NCI-H1930 (cell line): ENCODE measurements around the gene KLHL22.

ENCODE experiments used
- DNase-seq, 2 experiments: peaks; one replicate each; lab custom pipeline; 2025; lab: John Stamatoyannopoulos, UW

Gene KLHL22

DNA sequence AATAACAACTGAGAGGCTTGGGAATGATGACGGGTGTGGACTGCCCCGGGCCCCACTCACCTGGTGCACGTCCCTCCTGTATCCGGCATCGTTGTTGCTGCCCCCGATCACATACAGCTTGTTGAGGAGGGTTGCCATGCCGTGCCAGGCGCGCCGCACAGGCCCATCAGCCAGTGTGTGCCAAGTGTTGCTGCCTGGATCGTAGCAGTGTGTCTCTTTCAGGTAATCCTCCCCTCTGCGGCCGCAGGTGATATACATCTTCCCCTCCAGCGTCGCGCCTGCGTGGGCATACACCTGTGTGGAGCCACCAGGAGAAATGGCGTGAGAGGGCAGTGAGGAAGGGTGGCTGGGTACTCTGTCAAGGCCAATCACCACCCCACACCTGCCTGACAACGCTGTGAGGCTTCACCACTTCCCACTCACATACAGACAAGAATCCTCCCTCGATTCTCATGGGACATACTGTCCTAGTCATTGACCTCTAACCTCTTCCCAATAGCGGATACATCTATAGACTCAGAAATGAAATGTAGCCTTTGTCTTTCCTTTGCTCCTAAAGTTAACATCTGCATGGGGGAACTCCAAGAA, 49.1 kb downstream of the KLHL22 start:
- DNase-seq: no peak

GRCh38 chr22:20444325-20444724, 51.3 kb downstream of the KLHL22 start:
- DNase-seq: no peak

DNA sequence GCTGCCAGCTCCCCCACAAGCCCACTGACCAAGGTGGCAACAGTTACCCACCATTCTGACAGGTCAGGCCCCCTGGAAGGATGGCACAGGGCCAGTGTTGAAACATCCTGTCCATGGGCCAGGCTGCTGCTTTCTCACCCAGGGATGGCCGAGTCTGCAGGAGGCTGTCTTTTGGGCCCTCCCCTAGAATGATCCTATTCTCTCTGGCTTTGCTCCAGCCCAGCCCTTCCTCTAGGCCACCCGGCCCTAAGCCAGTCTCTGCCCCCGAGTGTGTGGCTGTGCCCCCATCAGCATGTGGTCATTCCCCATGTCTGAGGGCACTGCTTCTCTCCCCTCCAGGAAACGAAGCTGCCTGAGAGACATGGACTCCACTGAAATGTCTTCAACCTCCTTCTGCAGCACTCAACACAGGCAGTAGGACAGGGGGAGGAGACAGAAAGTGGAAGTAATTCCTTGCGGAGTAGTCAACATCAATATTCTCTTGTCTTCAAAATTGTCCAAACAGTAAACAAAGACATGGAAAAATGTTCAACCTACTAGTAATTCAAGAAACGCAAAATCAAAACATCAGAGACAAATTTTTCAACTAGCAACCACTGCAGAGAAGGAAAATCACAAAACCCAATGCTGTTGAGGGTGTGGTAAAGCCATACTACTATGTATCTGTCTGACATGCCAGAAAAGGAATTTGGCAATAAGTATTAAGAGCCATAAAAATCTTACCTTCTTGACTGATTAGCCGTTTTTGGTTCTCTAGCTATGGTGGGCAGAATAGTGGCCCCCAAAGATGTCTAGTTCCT, 52.9 kb downstream of the KLHL22 start:
- DNase-seq: no peak

- DNase-seq: no peak
Measured at GRCh38 chr22:20441631-20442484, 53.7 kb downstream of the KLHL22 start.

- DNase-seq: no peak
Measured at GRCh38 chr22:20440637-20441591, 54.7 kb downstream of the KLHL22 start.

- DNase-seq: no peak
Measured at GRCh38 chr22:20439928-20440575, 55.5 kb downstream of the KLHL22 start.

DNA sequence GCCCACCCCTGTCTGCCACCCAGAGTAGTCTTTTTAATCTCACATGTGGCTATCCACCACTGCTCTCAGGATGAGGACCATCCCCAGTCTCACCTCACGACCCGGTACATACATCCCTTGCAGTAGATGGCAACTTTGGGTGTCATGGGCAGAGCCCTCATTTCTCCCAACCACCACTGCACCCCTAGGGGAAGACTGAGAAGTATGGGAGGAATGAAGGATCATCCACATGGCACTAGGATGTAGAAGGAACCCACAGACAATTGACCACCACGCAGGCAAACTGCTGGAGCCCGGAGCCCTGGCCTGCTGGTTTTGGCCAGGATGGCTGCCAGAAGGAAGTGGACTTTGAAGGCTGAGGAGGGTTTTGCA, 56.1 kb downstream of the KLHL22 start:
- no peak for DNase-seq

GRCh38 chr22:20438678-20439492, 56.7 kb downstream of the KLHL22 start:
- no peak for DNase-seq

DNA sequence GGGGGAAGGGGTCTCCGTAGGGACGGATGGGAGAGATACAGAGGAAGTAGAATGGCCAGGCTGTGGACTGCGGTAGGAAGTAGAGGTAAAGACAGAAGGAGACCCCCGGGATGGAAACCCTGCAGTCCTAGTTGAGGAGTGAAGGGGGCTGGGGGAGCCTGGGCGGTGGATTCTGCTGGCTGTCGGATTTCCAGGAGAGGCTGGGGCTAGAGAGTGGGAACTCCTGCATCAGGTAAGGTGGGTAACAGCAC, 57.2 kb downstream of the KLHL22 start:
- DNase-seq: no peak

DNA sequence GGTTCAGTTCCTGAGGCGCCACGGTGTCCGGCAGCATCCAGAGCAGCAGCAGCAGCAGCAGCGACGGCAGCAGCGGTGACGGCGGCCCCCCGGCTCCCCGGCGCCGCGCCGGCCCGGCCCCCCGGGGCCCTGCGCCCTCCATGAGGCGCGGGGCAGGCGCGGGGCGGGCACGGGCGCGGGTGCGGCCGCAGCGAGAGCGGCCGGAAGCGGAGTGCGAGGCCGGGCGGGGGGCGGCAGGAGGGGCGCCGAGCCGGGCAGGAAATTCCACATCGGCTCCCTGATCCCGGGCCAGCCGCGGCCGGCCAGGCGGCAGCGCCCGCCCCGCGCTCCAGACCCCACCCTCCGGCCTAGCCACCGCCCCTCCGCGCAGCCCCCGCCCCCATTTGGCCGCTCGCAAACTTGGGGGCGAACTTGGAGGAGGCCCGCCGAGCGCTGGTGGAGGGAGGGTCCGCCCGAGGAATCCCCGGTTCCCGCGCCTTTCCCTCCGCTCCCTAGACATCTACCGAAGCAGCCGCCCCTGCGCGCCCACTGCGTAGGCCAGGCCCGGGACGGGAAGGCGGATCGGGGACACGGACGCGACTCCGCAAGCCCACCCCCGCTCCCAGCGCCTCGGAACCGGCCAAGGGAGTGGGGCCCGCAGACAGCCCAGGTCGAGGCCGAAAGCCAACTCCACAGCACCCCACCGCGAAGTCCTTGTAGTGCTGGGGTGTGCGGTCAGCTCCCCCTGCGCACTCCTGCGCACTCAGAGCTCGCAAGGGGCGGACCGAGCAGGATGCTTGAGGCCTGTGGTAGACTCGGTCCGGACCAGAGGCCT, 57.8 kb downstream of the KLHL22 start, which contains the start of gene SCARF2:
Gene SCARF2 (minus strand): TSS at position 213 of the 814 bp plus-strand sequence. CDS start 71 bp downstream, at position 142.
- DNase-seq: no peak

DNA sequence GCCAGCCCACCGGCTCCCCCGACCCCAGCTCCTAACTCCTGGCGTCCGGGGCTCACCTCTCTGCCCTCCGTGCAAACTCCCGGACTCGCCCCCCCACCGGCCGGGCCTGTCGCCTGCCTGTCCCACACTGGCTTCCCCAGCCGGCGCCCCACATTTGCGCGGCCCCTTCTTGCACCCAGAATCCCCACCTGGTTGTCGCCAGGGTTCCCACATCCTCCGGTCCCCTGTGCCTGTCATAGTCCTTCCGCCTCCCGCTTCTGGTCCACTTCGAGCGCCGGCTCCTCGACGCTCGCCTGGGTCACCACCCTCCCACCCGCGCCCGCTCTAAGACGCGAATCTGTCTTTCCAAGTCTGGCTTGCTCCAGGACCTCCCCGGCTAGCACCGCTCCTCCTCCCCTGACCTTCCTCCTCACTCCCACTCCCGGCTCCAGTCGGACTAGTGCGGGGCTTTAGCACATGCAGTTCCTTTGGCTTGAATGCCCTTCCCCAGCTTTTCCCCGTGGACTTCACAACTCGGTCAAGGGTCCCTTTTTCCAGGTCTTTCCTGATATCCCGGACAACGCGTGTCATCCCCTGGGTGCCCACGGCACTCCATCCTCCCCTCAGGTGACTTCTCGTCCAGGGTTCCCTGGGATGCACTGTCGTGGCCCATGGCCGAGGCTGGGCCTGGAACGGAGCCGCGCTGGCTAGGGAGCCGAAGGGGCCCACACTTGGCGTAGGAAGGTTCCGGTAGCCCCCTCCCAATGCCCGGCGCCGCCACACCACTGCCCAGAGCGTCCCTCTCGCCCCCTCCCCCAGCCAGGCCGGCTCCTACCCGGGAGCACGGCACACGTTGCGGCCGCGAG, 58.6 kb downstream of the KLHL22 start:
- DNase-seq: no peak

- no peak for DNase-seq
Measured at GRCh38 chr22:20436307-20436767, 59.3 kb downstream of the KLHL22 start.

DNA sequence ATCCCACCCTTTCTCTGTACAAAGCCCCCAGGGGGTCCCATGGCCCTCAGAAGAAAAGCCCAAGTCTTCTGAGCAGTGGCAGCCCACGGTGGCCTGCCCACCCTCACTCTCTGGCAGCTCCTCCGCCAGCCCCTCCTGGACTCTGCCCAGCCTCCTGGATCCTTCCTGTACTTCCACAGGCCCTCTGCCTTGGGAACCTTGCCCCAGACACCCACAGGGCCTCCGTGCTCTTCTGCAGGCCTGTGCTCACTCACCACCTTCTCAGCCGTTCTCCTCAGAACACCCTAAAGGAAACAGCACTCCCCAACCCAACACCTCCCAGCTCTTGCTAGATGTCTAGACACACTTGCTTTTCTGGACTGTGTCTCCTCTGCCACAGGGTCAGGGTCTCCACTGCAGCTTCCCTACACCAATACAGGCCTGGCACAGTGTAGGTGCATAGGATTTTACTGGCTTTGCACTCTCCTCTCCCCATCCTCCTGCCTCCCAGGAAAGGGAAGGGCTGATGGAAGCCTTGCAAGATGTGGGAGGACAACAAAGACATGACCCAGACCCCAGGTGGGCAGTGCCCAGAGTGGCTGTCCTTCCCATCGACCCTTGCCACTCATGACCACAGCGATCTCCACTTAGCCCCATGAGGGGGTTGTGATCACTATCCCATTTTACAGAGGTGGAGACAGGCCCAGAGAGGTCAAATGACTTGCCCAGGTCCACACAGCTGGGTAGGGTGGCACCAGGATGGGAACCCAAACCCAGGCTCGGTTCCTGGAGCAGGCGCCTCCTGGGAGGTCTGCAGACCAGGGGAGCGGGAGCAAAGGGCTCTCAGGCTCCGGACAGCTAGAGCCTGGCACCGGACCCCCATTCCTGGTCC, 59.9 kb downstream of the KLHL22 start:
- no peak for DNase-seq

DNA sequence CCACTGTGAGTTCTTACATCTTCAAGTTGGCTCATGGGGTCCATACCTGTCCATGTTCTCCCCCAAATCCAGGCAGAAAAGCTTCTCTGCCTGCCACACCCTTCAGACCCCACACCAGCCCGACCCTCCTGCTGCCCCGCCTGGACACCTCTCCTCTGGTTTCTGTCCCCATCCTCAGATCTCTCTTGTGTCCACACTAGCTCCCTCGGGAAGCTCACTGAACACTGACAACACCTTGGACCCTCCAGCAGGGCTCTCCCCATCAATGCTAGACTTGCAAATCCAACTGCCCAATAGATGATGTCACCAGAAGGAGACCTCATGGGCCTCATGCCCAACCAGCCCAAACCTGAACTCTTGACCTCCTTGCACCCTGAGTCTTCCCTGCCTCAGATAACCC, 60.8 kb downstream of the KLHL22 start:
- DNase-seq: no peak

- no peak for DNase-seq
Measured at GRCh38 chr22:20434264-20434751, 61.3 kb downstream of the KLHL22 start.

DNA sequence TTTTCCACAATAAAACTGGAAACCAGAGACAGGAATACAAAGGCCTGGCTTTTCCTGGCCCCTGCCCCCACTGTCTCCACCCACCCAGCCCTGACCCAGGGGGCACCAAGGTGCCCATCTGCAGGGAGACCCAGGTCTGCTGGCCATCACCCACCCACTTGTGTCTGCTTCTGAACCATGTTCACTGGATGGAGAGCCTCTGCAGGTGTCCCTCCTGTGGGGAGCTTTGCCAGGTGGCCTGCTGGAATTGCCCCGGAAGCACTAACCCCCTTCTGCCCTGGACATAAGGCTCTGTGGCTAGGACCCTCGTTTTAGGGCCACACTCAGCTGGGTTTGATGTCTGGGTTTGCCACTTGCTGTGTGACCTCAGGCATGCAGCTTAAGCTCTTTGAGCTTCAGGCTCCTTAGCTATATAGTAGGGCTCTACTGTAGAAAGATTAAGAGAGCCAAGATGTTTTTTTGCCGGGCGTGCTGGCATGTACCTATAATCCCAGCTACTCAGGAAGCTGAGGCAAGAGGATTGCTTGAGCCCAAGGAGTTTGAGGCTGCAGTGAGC, 61.8 kb downstream of the KLHL22 start:
- no peak for DNase-seq

DNA sequence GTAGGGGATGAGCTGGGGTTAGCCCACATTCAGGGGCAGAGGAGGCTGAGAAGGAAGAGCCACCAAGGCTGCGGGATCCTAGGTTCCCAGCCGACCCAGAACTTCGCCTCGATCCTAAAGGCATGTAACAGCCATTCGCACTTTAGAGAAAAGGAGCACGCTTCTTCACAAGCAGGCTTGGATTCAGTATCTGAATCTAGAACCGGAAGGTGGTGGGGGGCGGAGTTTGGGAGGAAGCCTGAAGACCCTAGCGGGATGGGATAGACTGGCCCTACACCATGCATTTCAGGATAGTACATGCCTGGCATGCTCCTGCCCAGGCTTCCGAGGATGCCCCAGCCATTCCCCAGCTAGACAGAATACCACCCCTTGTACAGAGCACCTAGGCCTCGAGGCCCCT, 62.4 kb downstream of the KLHL22 start:
- no peak for DNase-seq
